Skeletal muscle tissue (tissue), 4 donors: ENCODE results near the gene C5orf63. TPM values are rescaled to one million over a fixed set of nuclear protein-coding genes. Genes with fewer than 3 reads are reported as not detected.
A peak's percentile ranks its signal among the peaks of the same experiment; 100 is the strongest.

Experiments used
- H3K27ac ChIP-seq: one replicate; pipeline ENCODE4 v1.7.0; 2013; ENCODE audit warnings: mild to moderate bottlenecking, low read depth, low read length, inconsistent platforms
- H3K27me3 ChIP-seq, 3 donors: one replicate each; pipeline ENCODE4 v1.7.0; 2013; ENCODE audit warnings: low read length in 3 of 3; ENCODE audit not compliant: control insufficient read depth in 3 of 3, insufficient read depth in 3 of 3
- H3K36me3 ChIP-seq, 3 donors: one replicate each; pipeline ENCODE4 v1.7.0; 2013; ENCODE audit warnings: low read length in 3 of 3; ENCODE audit not compliant: control insufficient read depth in 3 of 3, insufficient read depth in 3 of 3
- H3K4me1 ChIP-seq, 3 donors: one replicate each; pipeline ENCODE4 v1.7.0; 2013; ENCODE audit warnings: low read length in 3 of 3, mild to moderate bottlenecking in 3 of 3; ENCODE audit not compliant: control insufficient read depth in 3 of 3, insufficient read depth in 3 of 3
- H3K4me3 ChIP-seq, 3 donors: one replicate each; pipeline ENCODE4 v1.7.0; 2013; ENCODE audit warnings: low read length in 3 of 3
- H3K9ac ChIP-seq, 3 donors: one replicate each; pipeline ENCODE4 v1.7.0; 2013; ENCODE audit warnings: low read length in 3 of 3, mild to moderate bottlenecking in 3 of 3, moderate library complexity in 2 of 3, low read depth in 1 of 3
- H3K9me3 ChIP-seq, 3 donors: one replicate each; pipeline ENCODE4 v1.7.0; 2013; ENCODE audit warnings: low read length in 3 of 3; ENCODE audit not compliant: control insufficient read depth in 3 of 3
- total RNA-seq: library from RNA; depleted of rRNA; stranded (reverse); fragments of >200 nt; gene quantifications from one replicate; pipeline ENCODE4 v1.2.3, GENCODE V29; 2014
- donor health status: Osteomylitis.

Gene C5orf63
- total RNA-seq, 1 donor from 2014 or later: 3.7 TPM

DNA sequence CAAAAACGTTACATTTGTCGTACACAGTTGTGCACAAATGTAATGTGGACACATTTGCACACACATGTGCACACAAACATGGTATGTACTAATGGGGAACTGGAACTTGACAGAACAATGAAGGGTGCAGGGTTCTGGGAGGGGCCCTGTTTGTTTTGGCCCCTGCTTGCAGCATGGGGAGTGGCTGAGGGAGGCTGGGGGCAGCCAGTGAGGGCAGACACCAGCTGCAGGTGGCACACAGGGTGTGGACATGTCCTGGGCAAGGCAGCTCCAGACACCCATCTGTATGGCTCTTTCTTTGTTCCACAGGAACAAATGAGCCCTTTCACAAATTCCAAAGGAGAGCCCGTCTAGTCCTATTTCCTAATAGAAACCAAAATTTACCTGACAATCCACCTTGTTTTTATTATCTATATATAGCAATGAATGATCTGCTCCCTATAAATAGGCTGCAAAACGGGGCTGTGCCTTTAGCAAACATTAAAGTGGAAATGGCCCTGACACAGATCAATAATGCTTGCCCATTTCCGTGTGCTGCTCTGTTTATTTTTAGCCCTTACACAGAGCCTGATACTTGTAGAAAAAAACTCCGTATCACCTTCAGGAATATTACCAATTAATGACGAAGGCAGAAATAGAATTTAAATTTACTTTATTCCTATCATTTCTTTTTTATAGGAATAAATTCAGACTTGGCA is 69.4 kb downstream of the C5orf63 start:
- H3K4me1 ChIP-seq: peaks cover 18 to 32% (median 18%) of the 10 kb centered on the region in 3 donors
- H3K27ac ChIP-seq: peak overlapping the region; percentile 25
- no peaks in the 10 kb centered on the region for H3K36me3 ChIP-seq

GRCh38 chr5:127002390-127002789 is 70.9 kb downstream of the C5orf63 start:
- Histone ChIP-seq H3K27ac (no peak overlapping the region), H3K9me3 (no peaks in the 10 kb centered on the region), H3K4me1 (peaks cover 25 to 38% (median 26%) of the 10 kb centered on the region in 3 donors), H3K27me3 (no peaks in the 10 kb centered on the region), H3K36me3 (no peaks in the 10 kb centered on the region), H3K9ac (no peak overlapping the region), H3K4me3 (no peak overlapping the region)

More for the DNA sequence above, 69.4 kb downstream of the C5orf63 start:
- H3K4me3 ChIP-seq: peak overlapping the region in 1 of 3 donors; percentile 33
- no peaks in the 10 kb centered on the region for H3K9me3 ChIP-seq
- H3K9ac ChIP-seq: peak overlapping the region in 2 of 3 donors; percentile 20 to 28
- no peaks in the 10 kb centered on the region for H3K27me3 ChIP-seq

DNA sequence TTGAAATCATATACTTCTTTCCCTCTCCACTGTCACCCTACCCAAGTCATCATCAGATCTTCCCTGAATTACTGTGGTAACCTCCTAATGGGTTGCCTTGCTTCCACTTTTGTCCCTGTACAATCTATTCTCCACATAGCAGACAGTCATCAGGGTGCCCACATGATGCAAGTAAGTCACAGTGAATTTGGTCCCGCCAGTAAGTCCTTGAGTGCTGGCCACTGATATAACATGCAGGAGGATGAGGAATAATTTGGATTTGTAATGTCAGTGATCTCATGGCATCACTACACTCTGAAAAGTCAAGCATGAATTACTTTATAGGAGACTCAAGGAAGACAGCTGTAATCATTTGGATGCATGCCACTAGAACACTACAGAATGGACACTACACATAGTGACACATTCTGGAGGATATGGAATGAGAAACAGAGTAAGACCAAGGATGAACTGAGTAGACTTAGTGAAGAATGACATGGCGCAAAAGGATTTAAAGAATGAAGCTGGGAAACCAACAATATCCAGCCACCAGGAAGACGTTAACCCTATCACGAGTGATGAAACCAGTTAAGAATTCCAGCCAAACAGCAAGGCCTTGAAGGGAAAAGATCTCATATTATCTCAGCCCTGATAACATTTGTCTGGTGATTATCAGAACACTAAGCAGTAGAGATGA is 71.5 kb downstream of the C5orf63 start:
- peaks cover 25 to 38% (median 27%) of the 10 kb centered on the region in 3 donors for H3K4me1 ChIP-seq
- H3K4me3 ChIP-seq: no peak overlapping the region
- peak overlapping the region; percentile 9 for H3K27ac ChIP-seq
- no peaks in the 10 kb centered on the region for H3K36me3 ChIP-seq
- H3K9me3 ChIP-seq: no peaks in the 10 kb centered on the region
- no peaks in the 10 kb centered on the region for H3K27me3 ChIP-seq
- H3K9ac ChIP-seq: no peak overlapping the region

Other genes with a start within 250 kb of the C5orf63 start
- 18.8 TPM for gene MARCHF3, start 42.9 kb downstream of the C5orf63 start, total RNA-seq
- 77.8 TPM for gene MEGF10, start 217.3 kb upstream of the C5orf63 start, total RNA-seq